Transverse colon (tissue), 3 donors: ENCODE results near the gene PTPN2.
"Not testable (repeated sequence)": the region's sequence is repeated elsewhere in the genome, so short reads cannot be mapped to it uniquely, and the experiment has no call there.

Source experiments
- POLR2A ChIP-seq: fragments of 450-650 bp; IDR thresholded peaks from one replicate; pipeline ENCODE4 v1.6.1; 2016; ENCODE audit warnings: antibody characterized with exemption, mild to moderate bottlenecking, moderate library complexity
- TF ChIP-seq, protein P1 (sequence below), 5 experiments: fragments of 200-600 bp in 3 of 5; fragments of 450-650 bp in 2 of 5; sonication (generic) in 3 of 5; IDR thresholded peaks; 1 replicate in 2 of 5; 2 replicates in 3 of 5; pipeline ENCODE4 v1.5.1; 2016 to 2017; ENCODE audit warnings: antibody characterized with exemption in 5 of 5, inconsistent platforms in 3 of 5, mild to moderate bottlenecking in 2 of 5, moderate library complexity in 1 of 5

DNA sequence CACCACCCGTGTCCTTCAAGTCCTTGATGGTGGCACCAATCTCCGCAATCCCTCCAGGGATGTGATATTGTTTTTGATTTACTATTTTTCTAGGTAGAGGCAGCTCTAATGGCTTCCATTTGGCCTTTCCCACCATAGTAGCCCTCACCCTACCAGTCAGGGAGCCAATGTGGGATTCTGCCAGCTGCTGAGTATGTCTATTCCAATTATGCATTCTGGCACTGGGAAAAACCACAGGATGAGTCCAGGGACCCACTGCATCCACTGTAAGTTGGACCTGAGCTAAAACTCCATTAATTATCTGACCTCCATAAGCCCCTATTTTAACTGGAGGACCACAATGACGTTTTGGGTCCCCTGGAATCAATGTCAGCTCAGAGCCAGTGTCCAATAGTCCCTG is 125.5 kb downstream of the PTPN2 start:
- TF ChIP-seq, protein P1, sequence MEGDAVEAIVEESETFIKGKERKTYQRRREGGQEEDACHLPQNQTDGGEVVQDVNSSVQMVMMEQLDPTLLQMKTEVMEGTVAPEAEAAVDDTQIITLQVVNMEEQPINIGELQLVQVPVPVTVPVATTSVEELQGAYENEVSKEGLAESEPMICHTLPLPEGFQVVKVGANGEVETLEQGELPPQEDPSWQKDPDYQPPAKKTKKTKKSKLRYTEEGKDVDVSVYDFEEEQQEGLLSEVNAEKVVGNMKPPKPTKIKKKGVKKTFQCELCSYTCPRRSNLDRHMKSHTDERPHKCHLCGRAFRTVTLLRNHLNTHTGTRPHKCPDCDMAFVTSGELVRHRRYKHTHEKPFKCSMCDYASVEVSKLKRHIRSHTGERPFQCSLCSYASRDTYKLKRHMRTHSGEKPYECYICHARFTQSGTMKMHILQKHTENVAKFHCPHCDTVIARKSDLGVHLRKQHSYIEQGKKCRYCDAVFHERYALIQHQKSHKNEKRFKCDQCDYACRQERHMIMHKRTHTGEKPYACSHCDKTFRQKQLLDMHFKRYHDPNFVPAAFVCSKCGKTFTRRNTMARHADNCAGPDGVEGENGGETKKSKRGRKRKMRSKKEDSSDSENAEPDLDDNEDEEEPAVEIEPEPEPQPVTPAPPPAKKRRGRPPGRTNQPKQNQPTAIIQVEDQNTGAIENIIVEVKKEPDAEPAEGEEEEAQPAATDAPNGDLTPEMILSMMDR (IDR thresholded peaks at IDR 0.05): not testable (repeated sequence)
- TF ChIP-seq POLR2A: not testable (repeated sequence)
